Stomach (tissue), 9 donors: Measurements from ENCODE around the gene DCDC2B. TPM values are rescaled to one million over a fixed set of nuclear protein-coding genes. Genes with fewer than 3 reads are reported as not detected.

Experiments used
- DNase-seq, 2 donors: peaks; one replicate each; pipeline versions ENCODE4 v3.0.0 to v3.0.0-alpha.2; 2013 to 2019
- H3K27ac ChIP-seq, 5 donors: fragments of 200-600 bp in 4 of 5; sonication (generic) in 4 of 5; one replicate each; pipeline ENCODE4 v1.5.1; 2013 to 2019; ENCODE audit warnings: mild to moderate bottlenecking in 1 of 5, moderate library complexity in 1 of 5
- H3K27me3 ChIP-seq, 3 donors: fragments of 200-600 bp; sonication (generic); one replicate each; pipeline ENCODE4 v1.5.1; 2017 to 2019; ENCODE audit warnings: mixed run types in 1 of 3
- H3K36me3 ChIP-seq, 4 donors: fragments of 200-600 bp; sonication (generic); 1 replicate in 3 of 4; 2 replicates in 1 of 4; pipeline ENCODE4 v1.5.1; 2016 to 2019
- H3K4me1 ChIP-seq, 4 donors: fragments of 200-600 bp; sonication (generic); one replicate each; pipeline ENCODE4 v1.5.1; 2016 to 2019
- H3K4me3 ChIP-seq, 4 donors: fragments of 200-600 bp; sonication (generic) in 3 of 4; one replicate each; pipeline ENCODE4 v1.5.1; 2016 to 2019; ENCODE audit warnings: mild to moderate bottlenecking in 1 of 4
- H3K9me3 ChIP-seq, 4 donors: fragments of 200-600 bp; sonication (generic); one replicate each; pipeline ENCODE4 v1.5.1; 2016 to 2019
- EP300 ChIP-seq: sonication (generic); formaldehyde crosslinking; IDR thresholded peaks from one replicate; pipeline ENCODE4 v1.6.1; 2017; ENCODE audit warnings: antibody characterized with exemption
- POLR2A ChIP-seq, 4 donors: fragments of 450-650 bp; IDR thresholded peaks; one replicate each; pipeline ENCODE4 v1.6.1; 2016; ENCODE audit warnings: antibody characterized with exemption in 4 of 4, control low read depth in 2 of 4, mild to moderate bottlenecking in 1 of 4, moderate library complexity in 1 of 4
- POLR2AphosphoS5 ChIP-seq, 3 donors: sonication (generic); formaldehyde crosslinking; IDR thresholded peaks; one replicate each; pipeline ENCODE4 v1.6.1; 2016; ENCODE audit warnings: antibody characterized with exemption in 3 of 3
- WGBS, 5 donors: extraction: QIAGEN DNeasy Blood & Tissue Kit in 3 of 5; methylation state at CpG; one replicate each; pipeline versions ENCODE4 v1.1.5 to v1.1.7; 2013 to 2018; 5-methylcytosine and 5-hydroxymethylcytosine counted together
- intact Hi-C: fragments of 100-400 bp; cut with DNase I; formaldehyde crosslinking; loops from one replicate; pipeline ENCODE4 v1.15.1; 2023; ENCODE audit warnings: low total_unique reads
- polyA plus RNA-seq, 3 donors: library from polyadenylated mRNA; stranded (reverse); fragments of 200-250 nt; gene quantifications; one replicate each; pipeline ENCODE4 v1.2.3, GENCODE V29; 2013
- total RNA-seq, 5 donors: library from RNA; depleted of rRNA; stranded (reverse); fragments of >200 nt; gene quantifications; one replicate each; pipeline versions ENCODE4 v1.1.0 to v1.2.3, GENCODE V29; 2014 to 2016
- TF ChIP-seq, protein P1 (sequence below), 7 experiments: fragments of 450-650 bp in 4 of 7; fragments of 200-600 bp in 3 of 7; sonication (generic) in 3 of 7; IDR thresholded peaks; one replicate each; pipeline ENCODE4 v1.5.1; 2016 to 2019; ENCODE audit warnings: antibody characterized with exemption in 7 of 7, control low read depth in 2 of 7, mild to moderate bottlenecking in 1 of 7
- donor health status: healthy with polysubstance abuse.
- donor health status: Bipolar disorder and iron deficiency.
- donor health status: healthy.

DCDC2B gene
- total and polyA plus RNA-seq, 8 donors = not detected

- Histone ChIP-seq H3K9me3 (no peaks in the 10 kb centered on the region), H3K4me3 (peak overlapping the region in 3 of 4 donors; percentile 2 to 10 (median 10)), H3K27ac (peak overlapping the region; percentile 15 to 78 (median 69)), H3K4me1 (peaks cover 12 to 43% (median 18%) of the 10 kb centered on the region in 4 donors), H3K36me3 (no peaks in the 10 kb centered on the region), H3K27me3 (no peaks in the 10 kb centered on the region)
- DNase-seq = peak; percentile 90 to 92
- WGBS, 5 donors = 7 to 21% (median 9%) methylated on average over 7 to 31 of the region's 31 CpGs
- TF ChIP-seq POLR2AphosphoS5 (IDR thresholded peaks at IDR 0.05) (peak in 2 of 3 donors; percentile 24 to 49), EP300 (no peak)
- TF ChIP-seq, protein P1, sequence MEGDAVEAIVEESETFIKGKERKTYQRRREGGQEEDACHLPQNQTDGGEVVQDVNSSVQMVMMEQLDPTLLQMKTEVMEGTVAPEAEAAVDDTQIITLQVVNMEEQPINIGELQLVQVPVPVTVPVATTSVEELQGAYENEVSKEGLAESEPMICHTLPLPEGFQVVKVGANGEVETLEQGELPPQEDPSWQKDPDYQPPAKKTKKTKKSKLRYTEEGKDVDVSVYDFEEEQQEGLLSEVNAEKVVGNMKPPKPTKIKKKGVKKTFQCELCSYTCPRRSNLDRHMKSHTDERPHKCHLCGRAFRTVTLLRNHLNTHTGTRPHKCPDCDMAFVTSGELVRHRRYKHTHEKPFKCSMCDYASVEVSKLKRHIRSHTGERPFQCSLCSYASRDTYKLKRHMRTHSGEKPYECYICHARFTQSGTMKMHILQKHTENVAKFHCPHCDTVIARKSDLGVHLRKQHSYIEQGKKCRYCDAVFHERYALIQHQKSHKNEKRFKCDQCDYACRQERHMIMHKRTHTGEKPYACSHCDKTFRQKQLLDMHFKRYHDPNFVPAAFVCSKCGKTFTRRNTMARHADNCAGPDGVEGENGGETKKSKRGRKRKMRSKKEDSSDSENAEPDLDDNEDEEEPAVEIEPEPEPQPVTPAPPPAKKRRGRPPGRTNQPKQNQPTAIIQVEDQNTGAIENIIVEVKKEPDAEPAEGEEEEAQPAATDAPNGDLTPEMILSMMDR (IDR thresholded peaks at IDR 0.05) = peak in 5 of 7 experiments; percentile 64 to 93 (median 88)
- intact Hi-C loops = no loop called here
Measured at GRCh38 chr1:32247983-32248889, 39.3 kb downstream of the DCDC2B start.

GRCh38 chr1:32249831-32250525 lies 41.1 kb downstream of the DCDC2B start:
- peaks cover 12 to 43% (median 18%) of the 10 kb centered on the region in 4 donors for H3K4me1 ChIP-seq
- intact Hi-C loops = no loop called here
- H3K27ac ChIP-seq = peak overlapping the region; percentile 2 to 85 (median 75)
- peak; percentile 52 to 84 for DNase-seq
- no peaks in the 10 kb centered on the region for H3K27me3 ChIP-seq
- no peak for TF ChIP-seq POLR2AphosphoS5 (IDR thresholded peaks at IDR 0.05)
- TF ChIP-seq, protein P1 (IDR thresholded peaks at IDR 0.05) = no peak
- no peak for TF ChIP-seq POLR2A (IDR thresholded peaks at IDR 0.05)
- no peak for TF ChIP-seq EP300
- H3K9me3 ChIP-seq = no peaks in the 10 kb centered on the region
- no peak overlapping the region for H3K4me3 ChIP-seq
- 54 to 77% (median 64%) methylated on average over 9 of the region's 9 CpGs for WGBS, 5 donors
- no peaks in the 10 kb centered on the region for H3K36me3 ChIP-seq

- Histone ChIP-seq H3K27me3 (no peaks in the 10 kb centered on the region), H3K9me3 (no peaks in the 10 kb centered on the region), H3K36me3 (no peaks in the 10 kb centered on the region), H3K4me3 (peak within 1 kb of the TSS; percentile 19 to 31 (median 26)), H3K4me1 (peaks cover 12 to 42% (median 18%) of the 10 kb centered on the region in 4 donors), H3K27ac (peak within 1 kb of the TSS; percentile 50 to 85 (median 75))
- TF ChIP-seq EP300 (no peak), POLR2A (IDR thresholded peaks at IDR 0.05) (peak in 1 of 4 donors; percentile 11)
- TF ChIP-seq, protein P1 (IDR thresholded peaks at IDR 0.05) = no peak
- no peak for DNase-seq
- intact Hi-C loops = no loop called here
- WGBS, 5 donors = 73 to 88% (median 81%) methylated on average over 24 to 25 of the region's 25 CpGs
Measured at GRCh38 chr1:32250893-32251716, 42.2 kb downstream of the DCDC2B start, which contains the start of gene LCK. Gene LCK (plus strand): TSS chr1:32251265. CDS start chr1:32274330, 23,065 bp downstream.
